HEK293 (cell line): Measurements from ENCODE around the gene VWA5A.

Source experiments
- CTCF ChIA-PET: fragments of 350-600 bp; formaldehyde crosslinking; extraction: SDS; loops from one replicate; lab custom pipeline; 2021; ENCODE audit warnings: antibody characterized with exemption; lab: Yijun Ruan, JAX
- POLR2A ChIA-PET: fragments of 300-600 bp; formaldehyde crosslinking; extraction: SDS; loops from one replicate; lab custom pipeline; 2020; ENCODE audit warnings: antibody characterized with exemption, inconsistent platforms; lab: Yijun Ruan, JAX
- H3K27ac ChIP-seq: fragments of 200-500 bp; sonication (Bioruptor generic); 2 replicates; pipeline ENCODE4 v1.5.1; 2014; ENCODE audit warnings: low read depth, low read length, control low read depth, inconsistent platforms; ENCODE audit errors: extremely low read depth
- H3K36me3 ChIP-seq, 2 experiments: fragments of 200-500 bp in 1 of 2; sonication (Bioruptor generic) in 1 of 2; 1 replicate in 1 of 2; 2 replicates in 1 of 2; pipeline ENCODE4 v1.5.1; 2014 to 2017; ENCODE audit warnings: inconsistent platforms in 2 of 2, low read length in 2 of 2; ENCODE audit not compliant: control insufficient read depth in 2 of 2, insufficient read depth in 1 of 2
- H3K4me1 ChIP-seq: fragments of 200-500 bp; sonication (Bioruptor generic); 2 replicates; pipeline ENCODE4 v1.5.1; 2014; ENCODE audit warnings: mild to moderate bottlenecking, low read length, inconsistent platforms; ENCODE audit not compliant: control insufficient read depth, insufficient read depth
- H3K4me3 ChIP-seq: 2 replicates; pipeline ENCODE4 v1.5.1; 2011; ENCODE audit warnings: low read depth, mild to moderate bottlenecking, control low read depth, low read length, moderate library complexity
- H3K9me3 ChIP-seq: fragments of 200-500 bp; sonication (Bioruptor generic); 2 replicates; pipeline ENCODE4 v1.5.1; 2014; ENCODE audit warnings: low read depth, low read length, inconsistent platforms; ENCODE audit not compliant: control insufficient read depth, insufficient read depth
- IKZF3 ChIP-seq: fragments of 450-650 bp; IDR thresholded peaks from 2 replicates; pipeline ENCODE4 v1.5.0; 2018; ENCODE audit warnings: missing biosample characterization, mild to moderate bottlenecking, missing genetic modification characterization, moderate library complexity
- ZBTB10 ChIP-seq: fragments of 450-650 bp; formaldehyde crosslinking; IDR thresholded peaks from 2 replicates; pipeline ENCODE4 v1.5.1; 2016; ENCODE audit warnings: missing biosample characterization, missing genetic modification characterization
- ZFP69B ChIP-seq: fragments of 450-650 bp; formaldehyde crosslinking; IDR thresholded peaks from 2 replicates; pipeline ENCODE4 v1.5.1; 2016; ENCODE audit warnings: missing biosample characterization, missing genetic modification characterization
- ZNF138 ChIP-seq: fragments of 450-650 bp; formaldehyde crosslinking; IDR thresholded peaks from 2 replicates; pipeline ENCODE4 v1.5.1; 2016; ENCODE audit warnings: missing biosample characterization, missing genetic modification characterization, borderline replicate concordance
- ZNF140 ChIP-seq: fragments of 450-650 bp; formaldehyde crosslinking; IDR thresholded peaks from 2 replicates; pipeline ENCODE4 v1.5.1; 2016; ENCODE audit warnings: missing biosample characterization, missing genetic modification characterization
- ZNF169 ChIP-seq: fragments of 450-650 bp; formaldehyde crosslinking; IDR thresholded peaks from 2 replicates; pipeline ENCODE4 v1.5.1; 2016; ENCODE audit warnings: missing biosample characterization, missing genetic modification characterization
- ZNF175 ChIP-seq: fragments of 450-650 bp; formaldehyde crosslinking; IDR thresholded peaks from 2 replicates; pipeline ENCODE4 v1.5.1; 2016; ENCODE audit warnings: missing biosample characterization, missing genetic modification characterization
- ZNF292 ChIP-seq: fragments of 450-650 bp; formaldehyde crosslinking; IDR thresholded peaks from 2 replicates; pipeline ENCODE4 v1.5.1; 2016; ENCODE audit warnings: low read depth, missing biosample characterization, missing genetic modification characterization, borderline replicate concordance
- ZNF362 ChIP-seq: fragments of 450-650 bp; formaldehyde crosslinking; IDR thresholded peaks from 2 replicates; pipeline ENCODE4 v1.5.1; 2016; ENCODE audit warnings: missing biosample characterization, missing genetic modification characterization
- ZNF510 ChIP-seq: fragments of 450-650 bp; formaldehyde crosslinking; IDR thresholded peaks from 2 replicates; pipeline ENCODE4 v1.5.1; 2018; ENCODE audit warnings: mild to moderate bottlenecking, missing genetic modification characterization, missing biosample characterization; ENCODE audit not compliant: insufficient replicate concordance
- ZNF548 ChIP-seq: fragments of 450-650 bp; formaldehyde crosslinking; IDR thresholded peaks from 2 replicates; pipeline ENCODE4 v1.5.1; 2016; ENCODE audit warnings: missing biosample characterization, missing genetic modification characterization
- ZNF596 ChIP-seq: fragments of 450-650 bp; IDR thresholded peaks from 2 replicates; pipeline ENCODE4 v1.5.0; 2018; ENCODE audit warnings: missing biosample characterization, mild to moderate bottlenecking, missing genetic modification characterization, moderate library complexity
- ZNF623 ChIP-seq: fragments of 450-650 bp; formaldehyde crosslinking; IDR thresholded peaks from 2 replicates; pipeline ENCODE4 v1.5.1; 2016; ENCODE audit warnings: missing biosample characterization, missing genetic modification characterization
- ZNF629 ChIP-seq: fragments of 450-650 bp; formaldehyde crosslinking; IDR thresholded peaks from 2 replicates; pipeline ENCODE4 v1.5.1; 2017; ENCODE audit warnings: missing biosample characterization, missing genetic modification characterization
- ZNF692 ChIP-seq: fragments of 450-650 bp; formaldehyde crosslinking; IDR thresholded peaks from 2 replicates; pipeline ENCODE4 v1.5.1; 2016; ENCODE audit warnings: missing biosample characterization, missing genetic modification characterization

The VWA5A gene

GRCh38 chr11:124080327-124081001 lies 34.8 kb upstream of the VWA5A start (continued):
- TF ChIP-seq ZNF362 (tag by site-specific recombination) (no peak), ZNF292 (no peak), ZNF548 (tag by site-specific recombination) (no peak), ZNF169 (tag by site-specific recombination) (no peak), ZNF138 (tag by site-specific recombination) (no peak), ZNF175 (tag by site-specific recombination) (no peak), ZNF623 (tag by site-specific recombination) (no peak), ZBTB10 (no peak), ZFP69B (tag by site-specific recombination) (no peak)

GRCh38 chr11:124081483-124081882 lies 33.8 kb upstream of the VWA5A start:
- Histone ChIP-seq H3K36me3 (no peaks in the 10 kb centered on the region), H3K9me3 (no peaks in the 10 kb centered on the region), H3K4me3 (no peak overlapping the region), H3K4me1 (no peaks in the 10 kb centered on the region), H3K27ac (no peak overlapping the region)
- ChIA-PET POLR2A (no interaction called here), CTCF (interaction anchor here (0.9 to 1.8 kb wide), 4 partner anchors 10 to 795 kb away, joined by 3 to 9 read pairs (median 6); no protein-coding TSS in a partner anchor)
- TF ChIP-seq IKZF3: no peak

GRCh38 chr11:124082371-124082770 lies 32.9 kb upstream of the VWA5A start:
- no peaks in the 10 kb centered on the region for H3K36me3 ChIP-seq
- no peak overlapping the region for H3K27ac ChIP-seq
- H3K4me3 ChIP-seq: no peak overlapping the region
- 0 out of 2 replicates have a peak, but pooled peaks have one; percentile 34 for TF ChIP-seq ZNF596 (tag by site-specific recombination)
- TF ChIP-seq ZNF510 (tag by site-specific recombination): no peak
- ChIA-PET POLR2A (no interaction called here), CTCF (interaction anchor here (0.7 to 1.8 kb wide), 6 partner anchors 11 to 794 kb away, joined by 3 to 9 read pairs (median 4); no protein-coding TSS in a partner anchor)
- H3K4me1 ChIP-seq: no peaks in the 10 kb centered on the region
- H3K9me3 ChIP-seq: no peaks in the 10 kb centered on the region

- CTCF ChIA-PET: interaction anchor here (1.1 to 1.7 kb wide), 2 partner anchors 9 to 16 kb away, joined by 4 to 7 read pairs; no protein-coding TSS in a partner anchor
- Histone ChIP-seq H3K4me3 (no peak overlapping the region), H3K27ac (no peak overlapping the region), H3K9me3 (no peaks in the 10 kb centered on the region), H3K4me1 (no peaks in the 10 kb centered on the region), H3K36me3 (no peaks in the 10 kb centered on the region)
- POLR2A ChIA-PET: no interaction called here
- TF ChIP-seq ZNF692 (tag by site-specific recombination) (no peak), ZNF140 (tag by site-specific recombination) (no peak), ZNF629 (tag by site-specific recombination) (no peak)
Observed at GRCh38 chr11:124085583-124085982, 29.7 kb upstream of the VWA5A start.
